Left forelimb (tissue), 1 donor: ENCODE results near the gene LMO7.
"Not testable (repeated sequence)": the region's sequence is repeated elsewhere in the genome, so short reads cannot be mapped to it uniquely, and the experiment has no call there.

Source experiments
- DNase-seq: peaks from one replicate; pipeline ENCODE4 v3.0.0-alpha.2; 2018; ENCODE audit warnings: low spot score

The LMO7 gene

DNA sequence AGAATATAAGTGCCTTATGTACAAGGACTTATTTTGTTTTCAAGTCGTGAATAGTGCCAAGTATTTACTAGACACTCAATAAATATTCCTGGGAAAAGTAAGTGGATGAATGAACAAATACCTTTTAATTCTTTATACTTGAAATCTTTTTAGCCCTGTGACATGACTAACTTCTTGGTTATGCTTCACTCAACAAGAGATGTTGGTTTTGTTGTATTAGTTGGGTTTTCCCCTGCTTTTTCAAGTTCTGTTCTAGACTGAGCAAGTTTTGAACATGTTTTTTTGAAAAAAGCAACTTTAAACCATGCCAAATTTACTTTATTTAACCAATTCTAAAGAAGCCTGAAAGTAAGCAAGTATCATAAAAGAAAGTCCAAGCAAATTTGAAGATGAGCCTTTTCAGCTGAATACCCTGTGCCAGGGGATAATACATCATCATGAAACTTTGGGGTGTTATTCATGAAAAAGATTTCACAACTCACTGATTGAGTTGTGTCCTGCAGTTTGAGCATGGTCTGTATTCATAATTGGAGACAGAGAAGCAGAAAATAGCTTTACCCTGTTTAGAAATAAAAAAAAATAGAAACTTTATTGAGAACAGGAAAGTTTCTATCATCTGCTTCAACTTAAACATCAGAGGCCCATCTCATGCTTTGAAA, 11.1 kb downstream of the LMO7 start:
- no peak for DNase-seq

DNA sequence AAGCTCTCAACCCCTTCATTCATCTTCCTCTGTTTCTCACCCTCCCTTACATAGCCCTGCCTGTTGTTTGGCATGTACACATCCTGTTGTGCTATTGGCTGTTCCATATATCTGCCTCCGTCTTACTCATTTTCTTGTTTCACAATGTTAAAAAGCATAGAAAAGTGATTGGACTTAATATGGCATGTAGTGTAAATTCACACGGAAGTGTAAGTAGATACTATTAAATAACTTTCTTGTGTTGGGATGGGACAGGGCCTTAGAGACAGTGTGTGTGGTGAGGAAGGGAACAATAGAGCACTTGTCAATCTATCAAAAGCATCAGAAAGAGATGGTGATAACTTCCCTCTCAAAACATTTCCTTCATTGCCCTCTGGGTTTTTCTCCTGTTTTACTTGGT, 12.3 kb downstream of the LMO7 start:
- no peak for DNase-seq

DNA sequence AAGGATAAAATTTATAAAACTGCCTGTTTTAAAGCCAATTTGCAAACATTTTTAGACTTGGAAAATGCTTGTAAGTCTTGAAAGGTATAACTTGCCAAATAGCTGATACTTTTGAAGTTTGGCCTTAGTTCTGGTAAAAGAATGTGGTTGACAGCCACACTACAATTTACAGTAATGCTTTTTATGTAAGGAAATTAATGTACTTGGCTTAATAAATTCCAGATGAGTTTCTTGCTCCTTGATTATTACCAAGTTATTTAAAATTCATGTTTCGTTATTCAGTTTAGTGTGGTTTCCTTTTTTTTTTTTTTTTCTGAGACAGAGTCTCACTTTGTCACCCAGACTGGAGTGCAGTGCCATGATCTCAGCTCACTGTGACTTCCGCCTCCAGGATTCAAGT, 14.9 kb downstream of the LMO7 start:
- DNase-seq: no peak

DNA sequence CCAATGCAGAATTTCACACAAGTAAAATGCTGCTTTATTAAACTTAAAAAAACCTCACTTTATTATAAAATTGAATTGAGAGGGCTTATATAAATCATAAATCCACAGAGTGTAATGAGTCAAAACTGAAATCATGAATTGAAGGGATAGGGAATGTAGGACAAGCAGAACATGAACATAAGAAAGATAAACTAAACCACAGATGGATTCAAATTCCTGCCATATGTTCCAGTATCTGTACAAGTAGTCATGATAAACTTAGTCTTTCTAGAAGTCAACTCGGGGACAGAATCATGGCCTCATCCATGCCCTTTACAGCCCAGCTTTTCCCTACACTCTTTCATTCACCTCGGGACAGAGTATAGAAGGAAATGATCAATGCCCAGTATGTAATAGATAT, 16.6 kb downstream of the LMO7 start:
- DNase-seq: no peak

DNA sequence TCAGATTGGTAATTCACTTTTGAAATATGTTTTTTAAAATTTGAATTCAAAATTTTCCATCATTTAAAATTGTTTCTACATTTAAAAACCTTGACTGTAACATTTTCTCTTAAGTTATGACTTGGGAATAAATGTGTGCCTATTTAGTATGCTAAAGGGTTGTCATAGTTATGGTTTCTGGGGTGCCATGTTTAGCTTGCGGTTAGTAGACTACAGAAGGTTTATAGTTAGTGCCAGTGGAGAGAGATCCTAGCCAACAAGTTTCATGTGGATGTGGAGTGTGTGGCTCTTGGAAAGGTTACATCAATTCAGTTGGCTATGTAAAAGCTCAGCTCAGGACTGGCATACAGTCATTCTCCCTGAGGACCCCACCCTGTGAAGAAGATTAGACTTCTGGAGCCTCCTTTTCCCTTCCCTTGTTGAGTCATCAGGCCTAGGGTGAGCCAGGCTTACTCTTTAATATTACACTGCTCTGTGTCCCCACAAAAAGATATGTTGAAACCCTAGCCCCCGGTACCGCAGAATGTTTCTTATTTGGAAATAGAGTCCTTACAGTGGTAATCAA, 20.4 kb downstream of the LMO7 start:
- DNase-seq: no peak

DNA sequence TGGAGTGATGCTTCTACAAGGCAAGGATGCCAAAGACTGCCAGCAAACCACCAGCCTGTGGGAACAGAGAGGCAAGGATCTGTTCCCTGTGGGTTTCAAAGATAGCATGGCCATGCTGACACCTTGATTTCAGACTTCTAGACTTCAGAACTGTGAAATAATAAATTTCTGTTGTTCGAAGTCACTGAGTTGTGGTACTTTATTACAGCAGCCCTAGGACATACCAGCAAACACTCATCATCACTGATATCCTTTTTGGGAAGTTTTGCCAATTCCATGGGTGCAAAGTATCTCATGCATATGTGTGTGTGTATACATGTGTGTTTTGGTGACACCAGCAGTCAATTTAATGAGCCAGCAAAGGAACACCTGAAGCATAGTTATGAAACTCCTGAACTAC, 21.0 kb downstream of the LMO7 start:
- DNase-seq: no peak

DNA sequence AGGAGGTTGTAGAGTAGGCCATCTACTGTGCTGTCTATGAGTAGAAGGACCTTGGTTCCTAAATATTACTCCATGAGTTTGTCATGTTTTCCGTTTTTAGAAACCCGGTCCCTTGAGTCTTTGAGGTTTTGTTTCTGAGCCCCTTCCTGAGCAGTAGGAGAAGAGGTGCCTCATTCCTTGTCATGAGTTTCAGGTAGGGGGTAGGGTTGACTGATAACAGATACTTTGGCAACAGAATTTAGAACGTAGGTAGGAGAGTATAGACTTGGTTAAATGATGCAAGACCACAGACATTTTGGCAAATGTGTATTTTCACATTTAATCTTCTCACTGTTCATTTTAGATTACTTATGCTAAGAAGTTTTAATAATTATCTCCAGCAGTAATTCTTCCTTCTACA, 24.6 kb downstream of the LMO7 start:
- no peak for DNase-seq

DNA sequence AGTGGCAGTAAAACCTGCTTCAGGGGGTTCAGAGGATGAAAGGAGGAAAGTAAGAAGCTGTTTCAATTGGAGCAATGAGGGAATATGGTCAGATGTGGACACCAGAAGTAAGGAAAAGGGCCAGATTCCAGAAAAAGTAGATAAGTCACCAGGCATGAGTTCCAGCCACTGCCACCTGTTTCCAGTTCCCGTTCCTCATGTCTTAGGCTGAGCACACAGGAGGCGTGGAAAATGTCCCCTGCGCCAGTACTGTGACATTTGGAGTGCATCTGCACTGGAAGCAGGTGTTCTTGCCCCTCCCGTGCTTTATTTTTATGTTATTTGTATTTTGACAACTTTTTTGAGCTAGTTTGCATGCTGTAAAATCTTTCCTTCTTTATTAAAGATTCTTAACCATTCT, 25.3 kb downstream of the LMO7 start:
- no peak for DNase-seq

DNA sequence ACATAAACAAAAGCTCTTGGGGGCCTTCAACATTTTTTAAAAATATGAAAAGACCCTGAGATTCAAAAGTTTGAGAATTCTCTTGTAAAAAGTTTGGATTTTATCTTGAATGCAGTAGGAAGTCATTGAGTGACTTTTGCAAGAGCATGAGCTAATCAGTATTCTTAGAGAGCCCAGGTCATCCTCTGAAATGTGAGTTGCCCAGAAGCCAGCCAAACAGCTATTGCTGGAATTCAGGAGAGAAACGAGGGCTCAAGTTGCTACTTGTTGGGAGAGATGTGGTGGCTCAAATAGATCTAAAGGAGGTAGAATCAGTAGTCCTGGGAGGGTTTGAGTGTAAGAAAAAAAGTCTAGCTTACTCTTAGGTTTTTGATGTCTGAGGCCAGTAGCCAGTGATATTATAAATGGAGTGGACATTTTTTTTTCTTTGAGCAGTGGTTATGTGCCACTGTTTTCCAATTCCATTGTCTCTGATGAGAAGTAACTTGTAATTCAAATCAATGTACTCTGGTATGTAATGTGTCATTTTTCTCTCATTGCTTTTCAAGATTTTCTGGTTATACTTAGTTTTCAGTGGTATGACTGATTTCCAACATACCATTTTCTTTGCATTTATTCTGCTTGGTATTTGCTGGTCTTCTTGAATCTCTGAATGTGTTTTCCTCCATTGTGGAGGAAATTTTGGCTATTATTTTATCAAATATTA, 30.7 kb downstream of the LMO7 start:
- DNase-seq: no peak

DNA sequence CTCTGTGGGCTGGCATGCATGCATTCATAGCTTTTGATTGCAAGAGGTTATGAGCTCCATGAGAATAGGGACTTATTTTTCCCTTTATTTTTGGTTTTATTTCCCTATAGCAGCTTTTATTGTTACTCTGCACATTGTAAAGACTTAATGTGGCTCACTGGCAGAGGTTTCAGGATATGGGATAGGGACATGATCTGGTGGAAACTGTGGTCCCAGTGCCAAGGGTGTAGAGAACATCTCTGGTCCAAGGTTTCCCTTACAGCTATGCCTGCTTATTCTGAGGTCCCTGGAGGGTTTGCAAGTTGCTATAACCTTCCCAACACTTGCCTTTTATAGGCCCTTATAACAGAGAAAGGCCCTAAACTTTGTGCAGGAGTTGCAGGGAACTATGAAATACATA, 33.6 kb downstream of the LMO7 start:
- DNase-seq: no peak

DNA sequence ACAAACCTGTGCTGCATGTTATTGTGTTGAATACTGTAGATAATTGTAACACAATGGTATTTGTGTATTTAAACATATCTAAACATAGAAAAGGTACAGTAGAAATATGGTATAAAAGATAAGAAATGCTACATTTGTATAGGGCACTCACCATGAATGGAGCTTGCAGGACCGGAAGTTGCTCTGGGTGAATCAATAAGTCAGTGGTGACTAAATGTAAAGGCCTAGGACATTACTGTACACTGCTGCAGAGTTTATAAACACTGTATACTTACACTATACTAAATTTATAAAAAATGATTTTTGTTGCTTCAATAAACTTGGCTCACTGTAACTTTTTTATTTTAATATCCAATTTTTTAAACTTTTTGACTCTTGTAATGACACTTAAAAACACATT, 34.4 kb downstream of the LMO7 start:
- DNase-seq: no peak

DNA sequence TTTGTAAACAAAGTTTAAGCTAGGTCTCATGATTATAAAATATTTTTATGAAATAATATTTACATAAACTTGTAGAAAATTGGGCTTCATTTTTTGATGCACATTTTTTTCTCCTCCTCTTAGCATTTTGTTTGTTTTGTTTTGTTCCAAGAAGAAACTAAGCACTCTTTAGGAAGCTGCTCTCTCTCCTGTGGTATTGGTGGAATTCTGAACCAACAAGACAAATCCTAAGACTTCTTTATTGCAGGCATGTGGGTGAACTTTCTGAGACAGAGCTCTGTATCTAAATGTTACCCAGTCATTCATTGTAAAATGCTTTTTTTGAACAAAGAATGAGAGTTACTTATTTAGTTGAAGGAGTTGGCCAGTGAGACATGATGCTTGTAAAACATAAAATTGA, 39.3 kb downstream of the LMO7 start:
- DNase-seq: no peak

DNA sequence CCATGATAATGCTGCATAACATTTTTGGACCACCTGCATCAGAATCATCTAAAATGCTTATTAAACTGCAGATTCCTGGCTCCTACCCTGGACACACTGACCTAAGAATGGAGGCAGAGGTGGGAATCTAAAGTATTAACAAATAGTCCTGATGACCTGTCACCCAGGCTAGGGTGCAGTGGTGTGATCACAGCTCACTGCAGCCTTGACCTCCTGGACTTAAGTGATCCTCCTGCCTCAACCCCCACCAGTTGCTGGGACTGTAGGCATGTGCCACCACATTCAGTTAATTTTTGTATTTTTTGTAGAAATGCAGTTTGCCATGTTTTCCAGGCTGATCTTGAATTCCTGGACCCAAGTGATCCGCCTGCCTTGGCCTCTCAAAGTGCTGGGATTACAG, 43.3 kb downstream of the LMO7 start:
- DNase-seq: no peak

DNA sequence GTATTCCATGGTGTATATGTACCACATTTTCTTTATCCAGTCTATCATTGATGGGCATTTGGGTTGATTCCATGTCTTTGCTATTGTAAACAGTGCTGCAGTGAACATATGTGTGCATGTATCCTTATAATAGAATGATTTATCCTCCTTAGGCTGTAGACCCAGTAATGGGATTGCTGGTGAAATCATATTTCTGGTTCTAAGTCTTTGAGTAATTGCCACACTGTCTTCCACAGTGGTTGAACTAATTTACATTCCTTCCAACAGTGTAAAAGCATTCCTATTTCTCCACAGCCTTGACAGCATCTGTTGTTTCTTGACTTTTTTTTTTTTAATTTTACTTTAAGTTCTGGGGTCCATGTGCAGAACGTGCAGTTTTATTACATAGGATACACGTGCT, 44.1 kb downstream of the LMO7 start:
- not testable (repeated sequence) for DNase-seq

DNA sequence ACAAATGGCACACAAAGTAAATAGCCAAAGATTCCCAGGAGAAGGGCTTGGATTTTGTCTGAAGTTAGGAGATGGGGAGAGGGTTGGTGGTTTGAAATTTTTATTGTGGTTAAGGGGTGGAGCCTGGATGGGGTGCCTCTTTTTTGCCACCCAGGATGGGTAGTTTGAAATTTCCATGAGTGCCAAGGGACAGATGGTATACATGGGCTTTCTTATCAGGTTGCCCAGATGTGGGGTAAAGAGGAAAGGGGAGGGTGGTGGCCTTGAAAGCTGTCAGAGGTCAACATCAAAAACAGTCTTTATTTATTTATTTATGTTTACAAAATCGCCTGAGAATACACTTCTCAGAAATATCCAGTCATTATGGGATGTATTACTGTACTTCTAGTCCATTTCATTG, 46.2 kb downstream of the LMO7 start:
- no peak for DNase-seq

DNA sequence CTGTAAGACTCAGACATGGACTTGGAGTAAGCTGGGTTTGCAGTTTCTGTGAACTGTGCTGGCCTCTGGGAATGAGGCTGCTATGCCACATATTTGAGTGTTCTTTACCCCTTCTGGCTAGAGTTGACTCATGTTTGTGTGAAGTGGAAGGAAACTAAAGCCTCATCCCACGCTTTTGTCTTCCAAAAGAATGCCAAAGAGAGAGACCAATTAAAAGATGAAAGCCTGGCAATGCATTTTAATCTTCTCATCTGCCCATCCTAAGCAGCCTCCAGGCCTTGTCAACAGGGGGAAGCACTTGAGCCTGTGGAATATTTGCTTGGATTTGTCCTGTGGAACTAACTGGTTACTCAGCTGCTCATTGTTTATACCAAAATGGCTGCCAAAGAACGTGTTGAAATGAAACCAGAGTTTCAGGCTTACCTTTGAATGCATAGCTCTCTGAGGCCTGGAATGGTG, 49.1 kb downstream of the LMO7 start:
- no peak for DNase-seq

DNA sequence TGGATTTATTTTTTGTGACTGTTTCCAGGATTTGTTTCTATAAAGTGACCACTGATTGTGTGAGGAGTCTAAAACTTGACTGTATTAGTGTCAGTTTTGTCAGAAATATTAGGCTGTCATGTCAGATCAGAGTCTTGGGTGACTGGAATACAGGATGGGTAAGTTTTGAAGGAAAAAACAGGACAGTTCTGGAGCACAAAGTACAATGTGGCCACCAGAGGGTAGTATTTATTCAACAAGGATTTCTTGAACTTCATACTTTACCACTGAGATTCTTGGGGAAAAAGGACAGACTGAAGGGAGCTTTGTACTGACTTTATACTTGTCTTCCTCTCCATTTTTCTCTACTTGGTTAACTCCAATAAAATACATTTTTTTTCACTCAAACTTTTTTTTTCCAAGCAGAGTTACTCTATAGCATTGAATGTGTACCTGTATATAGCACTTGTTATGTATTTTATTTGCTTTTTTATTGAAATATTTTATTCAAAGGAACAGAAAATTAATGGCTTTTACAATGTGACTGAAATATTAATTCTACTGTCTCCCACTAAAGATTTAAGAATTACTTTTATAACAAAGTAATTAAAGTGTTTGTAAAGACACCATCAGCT, 51.1 kb downstream of the LMO7 start:
- no peak for DNase-seq

DNA sequence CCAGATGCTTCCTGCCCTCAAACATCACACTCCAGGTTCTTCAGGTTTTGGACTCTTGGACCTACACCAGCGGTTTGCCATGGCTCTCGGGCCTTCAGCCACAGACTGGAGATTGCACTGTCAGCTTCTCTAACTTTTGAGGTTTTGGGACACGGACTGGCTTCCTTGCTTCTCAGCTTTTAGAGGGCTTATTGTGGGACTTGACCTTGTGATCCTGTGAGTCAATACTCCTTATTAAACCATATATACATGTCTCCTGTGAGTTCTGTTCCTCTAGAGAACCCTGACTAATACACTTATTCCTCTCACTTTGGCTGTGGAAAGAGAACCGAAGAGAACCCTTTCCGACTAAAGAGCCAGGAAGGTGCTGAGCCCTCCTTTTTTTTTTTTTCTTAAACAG, 53.6 kb downstream of the LMO7 start:
- no peak for DNase-seq

DNA sequence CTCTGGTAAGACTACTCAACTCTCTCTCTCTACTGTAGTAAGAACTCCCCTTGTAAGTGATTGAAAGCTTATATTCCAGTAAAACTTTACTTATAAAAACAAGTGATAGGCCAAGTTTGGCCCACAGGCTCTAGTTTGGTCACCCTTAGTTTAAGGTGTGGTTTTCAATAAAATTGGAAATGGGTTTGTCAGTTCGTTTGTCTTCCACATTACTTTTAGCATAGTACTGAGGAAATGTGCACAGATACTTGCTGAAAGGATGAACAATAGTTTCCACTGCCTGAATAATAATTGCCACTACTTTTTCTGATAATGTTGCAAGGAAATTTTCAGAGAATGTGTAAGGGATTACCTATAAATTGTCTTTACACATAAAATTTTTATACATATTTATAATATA, 54.5 kb downstream of the LMO7 start:
- no peak for DNase-seq

DNA sequence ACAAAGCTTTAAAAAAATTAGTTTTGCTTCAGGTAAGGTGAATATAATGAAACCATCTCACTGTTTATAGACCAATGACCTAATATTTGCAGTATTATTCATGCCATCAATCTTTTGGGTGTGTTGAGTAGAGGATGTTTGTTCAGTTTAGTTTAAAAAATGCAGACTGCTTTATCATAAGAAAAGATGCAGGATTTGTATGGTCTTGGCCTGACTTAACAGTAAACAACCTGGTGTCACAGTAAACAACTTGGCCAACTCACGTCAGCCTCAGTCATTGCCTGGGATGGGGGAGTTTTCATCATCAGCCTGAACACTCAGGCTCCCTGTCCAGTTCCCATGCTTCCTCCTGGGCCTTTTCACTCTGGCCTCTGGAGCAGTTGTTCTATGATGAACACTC, 55.1 kb downstream of the LMO7 start:
- no peak for DNase-seq

DNA sequence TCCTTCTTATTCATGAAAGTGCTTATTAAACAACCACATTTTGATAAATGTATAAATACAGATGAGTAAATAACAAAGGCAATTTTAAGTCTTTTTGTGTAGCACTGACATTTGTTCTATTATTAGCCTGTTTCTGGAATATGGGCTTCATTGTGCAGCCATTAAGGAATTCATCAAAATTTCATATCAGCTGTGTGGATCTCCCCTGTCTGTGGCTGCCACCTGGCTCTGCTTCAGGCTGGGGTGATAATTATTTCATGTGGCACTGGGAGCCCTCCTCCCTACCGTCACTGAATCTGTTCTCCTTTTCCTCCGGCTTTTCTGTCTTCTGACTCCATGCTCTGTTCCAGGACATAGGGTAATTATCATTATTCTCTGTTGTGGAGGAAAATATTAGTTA, 57.1 kb downstream of the LMO7 start:
- DNase-seq: no peak

DNA sequence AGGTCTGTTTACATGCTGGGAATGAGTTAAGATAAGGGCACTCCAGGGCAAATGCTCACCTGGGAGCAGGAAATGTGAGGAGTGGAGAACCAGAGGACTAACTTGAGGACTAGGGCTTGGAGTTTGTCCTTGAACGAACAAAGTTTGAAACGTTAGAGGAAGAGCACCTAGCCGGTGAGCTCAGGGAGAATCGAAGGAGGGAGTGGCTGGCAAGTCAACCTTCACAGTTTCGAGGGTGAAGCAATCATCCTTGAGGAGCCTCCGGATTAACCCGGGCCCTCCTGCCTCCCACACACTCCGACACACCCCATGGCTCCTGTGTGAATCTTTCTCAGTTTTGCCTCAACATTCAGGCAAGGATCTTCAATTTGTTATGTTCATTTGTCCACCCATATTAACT, 58.6 kb downstream of the LMO7 start:
- no peak for DNase-seq

DNA sequence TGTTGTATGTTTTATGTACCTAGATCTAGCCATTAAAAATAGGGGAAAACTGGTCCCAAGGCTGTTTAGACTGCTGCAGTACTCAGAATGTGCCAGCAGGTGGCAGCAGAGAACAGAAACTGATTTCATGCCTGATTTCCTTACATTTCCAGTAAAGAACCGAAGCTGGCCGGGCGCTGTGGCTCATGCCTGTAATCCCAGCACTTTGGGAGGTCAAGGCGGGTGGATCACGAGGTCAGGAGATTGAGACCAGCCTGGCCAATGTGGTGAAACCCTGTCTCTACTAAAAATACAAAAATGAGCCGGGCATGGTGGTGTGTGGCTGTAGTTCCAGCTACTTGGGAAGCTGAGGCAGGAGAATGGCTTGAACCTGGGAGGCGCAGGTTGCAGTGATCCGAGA, 59.8 kb downstream of the LMO7 start:
- DNase-seq: peak; percentile 81
